HCT116 (cell line): Measurements from ENCODE around the gene FAM180A. TPM values are rescaled to one million over a fixed set of nuclear protein-coding genes. Genes with fewer than 3 reads are reported as not detected.
A peak's percentile ranks its signal among the peaks of the same experiment; 100 is the strongest.

Experiments
- ATAC-seq: fragments of 200-7000 bp; cut with Tn5 transposase; 2 replicates; pipeline ENCODE4 v1.9.1; 2020; ENCODE audit warnings: mild to moderate bottlenecking, moderate library complexity
- BruUV-seq: library from RNA; stranded (reverse); fragments of 400-500 nt; replicated peaks from 2 replicates; lab custom pipeline; 2021; lab: Mats Ljungman, UMichigan
- CTCF ChIA-PET: fragments of 300-600 bp; sonication (Branson Sonifier 250); formaldehyde crosslinking; loops from one replicate; lab custom pipeline; 2021; ENCODE audit warnings: antibody characterized with exemption; lab: Charles Lee
- POLR2A ChIA-PET: fragments of 300-600, 350-600 bp; sonication (Branson Sonifier 250); formaldehyde crosslinking; loops from one replicate; lab custom pipeline; 2021; ENCODE audit warnings: antibody characterized with exemption; lab: Charles Lee
- RAD21 ChIA-PET, 2 experiments: fragments of 300-600 bp; sonication (Branson Sonifier 250); formaldehyde crosslinking; loops; one replicate each; lab custom pipeline; 2023; ENCODE audit warnings: low total read pairs in 2 of 2; ENCODE audit not compliant: uncharacterized antibody in 2 of 2, unreplicated experiment in 2 of 2, low non-redundant PET in 1 of 2; lab: Charles Lee
- DNase-seq: peaks from one replicate; pipeline ENCODE4 v3.0.0-alpha.2; 2010; ENCODE audit warnings: low read depth, low spot score
- H2AFZ ChIP-seq: fragments of 200-600 bp; shearing (Covaris generic), sonication (generic); 2 replicates; pipeline ENCODE4 v1.6.1; 2017; ENCODE audit warnings: low read depth, mixed run types, mixed read lengths, antibody characterized with exemption, low read length; ENCODE audit not compliant: poor library complexity, severe bottlenecking
- H3K27ac ChIP-seq: 2 replicates; pipeline ENCODE4 v1.5.1; 2012; ENCODE audit warnings: low read depth, low read length
- H3K27me3 ChIP-seq: fragments of 200-600 bp; sonication (generic); 2 replicates; pipeline ENCODE4 v1.6.1; 2016; ENCODE audit warnings: mixed run types, low read length, mixed read lengths; ENCODE audit not compliant: insufficient read depth
- H3K36me3 ChIP-seq, 2 experiments: fragments of 200-500 bp in 1 of 2; fragments of 200-600 bp in 1 of 2; sonication (Bioruptor generic) in 1 of 2; sonication (generic) in 1 of 2; 2 replicates each; pipeline versions ENCODE4 v1.5.1 to v1.6.1; 2014 to 2016; ENCODE audit warnings: low read length in 2 of 2, inconsistent platforms in 1 of 2, mixed read lengths in 1 of 2, mixed run types in 1 of 2; ENCODE audit not compliant: insufficient read depth in 2 of 2, control insufficient read depth in 1 of 2
- H3K4me1 ChIP-seq, 2 experiments: fragments of 200-600 bp in 1 of 2; sonication (generic) in 1 of 2; 2 replicates each; pipeline versions ENCODE4 v1.5.1 to v1.6.1; 2012 to 2017; ENCODE audit warnings: low read length in 2 of 2, inconsistent platforms in 1 of 2, mild to moderate bottlenecking in 1 of 2, mixed read lengths in 1 of 2, mixed run types in 1 of 2, moderate library complexity in 1 of 2; ENCODE audit not compliant: insufficient read depth in 2 of 2, control insufficient read depth in 1 of 2
- H3K4me2 ChIP-seq: fragments of 200-600 bp; sonication (generic); 2 replicates; pipeline ENCODE4 v1.6.1; 2017; ENCODE audit warnings: mixed run types, low read length, mixed read lengths
- H3K4me3 ChIP-seq, 2 experiments: fragments of 200-600 bp in 1 of 2; sonication (generic) in 1 of 2; replicated peaks in 1 of 2; 2 replicates each; pipeline ENCODE4 v1.5.1; 2011 to 2016; ENCODE audit warnings: low read length in 2 of 2, control low read depth in 1 of 2, low read depth in 1 of 2, mild to moderate bottlenecking in 1 of 2, mixed read lengths in 1 of 2, mixed run types in 1 of 2
- H3K79me2 ChIP-seq: fragments of 200-600 bp; sonication (generic); 2 replicates; pipeline ENCODE4 v1.6.1; 2017; ENCODE audit warnings: mild to moderate bottlenecking, mixed run types, low read length, moderate library complexity, mixed read lengths; ENCODE audit not compliant: insufficient read depth
- H3K9ac ChIP-seq: fragments of 200-600 bp; sonication (generic); 2 replicates; pipeline ENCODE4 v1.6.1; 2016; ENCODE audit warnings: low read length, mixed read lengths
- H3K9me2 ChIP-seq: fragments of 200-600 bp; sonication (generic), shearing (Covaris generic); 2 replicates; pipeline ENCODE4 v1.6.1; 2017; ENCODE audit warnings: mixed run types, mild to moderate bottlenecking, moderate library complexity; ENCODE audit not compliant: insufficient read depth
- H3K9me3 ChIP-seq, 2 experiments: fragments of 200-500 bp in 1 of 2; fragments of 200-600 bp in 1 of 2; sonication (Bioruptor generic) in 1 of 2; sonication (generic) in 1 of 2; 2 replicates each; pipeline ENCODE4 v1.6.1; 2014 to 2017; ENCODE audit warnings: low read length in 2 of 2, mixed read lengths in 2 of 2, inconsistent platforms in 1 of 2, low read depth in 1 of 2, mild to moderate bottlenecking in 1 of 2, mixed run types in 1 of 2, moderate library complexity in 1 of 2; ENCODE audit not compliant: control insufficient read depth in 1 of 2, insufficient read depth in 1 of 2
- H4K20me1 ChIP-seq: fragments of 200-600 bp; sonication (generic), shearing (Covaris generic); 2 replicates; pipeline ENCODE4 v1.6.1; 2017; ENCODE audit warnings: mixed run types, mild to moderate bottlenecking, moderate library complexity; ENCODE audit not compliant: insufficient read depth
- ATF3 ChIP-seq: IDR thresholded peaks from 2 replicates; pipeline ENCODE4 v1.6.1; 2012
- CBX3 ChIP-seq: IDR thresholded peaks from 2 replicates; pipeline ENCODE4 v1.6.1; 2012; ENCODE audit warnings: low read depth
- CEBPB ChIP-seq: IDR thresholded peaks from 2 replicates; pipeline ENCODE4 v1.6.1; 2012; ENCODE audit warnings: low read depth
- CTCF ChIP-seq, 3 experiments: fragments of 200-600 bp in 1 of 3; sonication (generic) in 1 of 3; IDR thresholded peaks in 2 of 3; conservative IDR thresholded peaks in 1 of 3; 2 replicates each; pipeline ENCODE4 v1.5.1; 2012 to 2017; ENCODE audit warnings: low read depth in 2 of 3, low read length in 2 of 3, antibody characterized with exemption in 1 of 3, borderline replicate concordance in 1 of 3, control low read depth in 1 of 3, mild to moderate bottlenecking in 1 of 3, mixed read lengths in 1 of 3, mixed run types in 1 of 3, moderate library complexity in 1 of 3; ENCODE audit not compliant: insufficient read depth in 1 of 3
- EGR1 ChIP-seq: IDR thresholded peaks from 2 replicates; pipeline ENCODE4 v1.6.1; 2012; ENCODE audit warnings: low read depth
- ELF1 ChIP-seq: IDR thresholded peaks from 2 replicates; pipeline ENCODE4 v1.6.1; 2012; ENCODE audit warnings: low read depth, borderline replicate concordance
- JUND ChIP-seq: IDR thresholded peaks from 2 replicates; pipeline ENCODE4 v1.6.1; 2012
- MAX ChIP-seq: IDR thresholded peaks from 2 replicates; pipeline ENCODE4 v1.6.1; 2012
- POLR2AphosphoS5 ChIP-seq: IDR thresholded peaks from 2 replicates; pipeline ENCODE4 v1.6.1; 2011; ENCODE audit warnings: mild to moderate bottlenecking, low read depth, low read length, moderate library complexity
- SIN3A ChIP-seq: IDR thresholded peaks from 2 replicates; pipeline ENCODE4 v1.6.1; 2012; ENCODE audit warnings: low read depth
- SP1 ChIP-seq: IDR thresholded peaks from 2 replicates; pipeline ENCODE4 v1.6.1; 2012; ENCODE audit warnings: low read depth
- SRF ChIP-seq: IDR thresholded peaks from 2 replicates; pipeline ENCODE4 v1.6.1; 2012; ENCODE audit warnings: low read depth
- YY1 ChIP-seq: IDR thresholded peaks from 2 replicates; pipeline ENCODE4 v1.6.1; 2011; ENCODE audit warnings: low read length, low read depth, moderate library complexity, mild to moderate bottlenecking; ENCODE audit not compliant: insufficient replicate concordance; ENCODE audit errors: extremely low read depth
- ZNF274 ChIP-seq: fragments of 200-500 bp; sonication (Bioruptor generic); IDR thresholded peaks from 2 replicates; pipeline ENCODE4 v1.6.1; 2014; ENCODE audit warnings: mild to moderate bottlenecking, low read depth, low read length, inconsistent platforms
- intact Hi-C: fragments of 100-400 bp; cut with micrococcal nuclease; formaldehyde crosslinking; loops from 2 replicates; pipeline ENCODE4 v1.10.0; 2022
- total RNA-seq: library from RNA; stranded (reverse); gene quantifications from one replicate; pipeline ENCODE4 v1.2.1, GENCODE V29; 2021; ENCODE audit not compliant: unreplicated experiment
- TF ChIP-seq, protein P1 (sequence below): IDR thresholded peaks from 2 replicates; pipeline ENCODE4 v1.6.1; 2012; ENCODE audit warnings: low read depth

The FAM180A gene
- total RNA-seq, 1 experiment from 2014 or later: 0.59 TPM

GRCh38 chr7:135729230-135729629 lies 19.4 kb downstream of the FAM180A start:
- H2AFZ ChIP-seq: no peak overlapping the region
- intact Hi-C loops: no loop called here
- no TSS peak for BruUV-seq
- ChIA-PET RAD21 (no interaction called here), POLR2A (no interaction called here), CTCF (no interaction called here)
- peaks cover 0 to 8% of the 10 kb centered on the region in 2 experiments; a peak in 1 of 4 replicates for H3K4me1 ChIP-seq
- no peak for ATAC-seq
- H3K9me2 ChIP-seq: no peaks in the 10 kb centered on the region
- TF ChIP-seq, protein P1, sequence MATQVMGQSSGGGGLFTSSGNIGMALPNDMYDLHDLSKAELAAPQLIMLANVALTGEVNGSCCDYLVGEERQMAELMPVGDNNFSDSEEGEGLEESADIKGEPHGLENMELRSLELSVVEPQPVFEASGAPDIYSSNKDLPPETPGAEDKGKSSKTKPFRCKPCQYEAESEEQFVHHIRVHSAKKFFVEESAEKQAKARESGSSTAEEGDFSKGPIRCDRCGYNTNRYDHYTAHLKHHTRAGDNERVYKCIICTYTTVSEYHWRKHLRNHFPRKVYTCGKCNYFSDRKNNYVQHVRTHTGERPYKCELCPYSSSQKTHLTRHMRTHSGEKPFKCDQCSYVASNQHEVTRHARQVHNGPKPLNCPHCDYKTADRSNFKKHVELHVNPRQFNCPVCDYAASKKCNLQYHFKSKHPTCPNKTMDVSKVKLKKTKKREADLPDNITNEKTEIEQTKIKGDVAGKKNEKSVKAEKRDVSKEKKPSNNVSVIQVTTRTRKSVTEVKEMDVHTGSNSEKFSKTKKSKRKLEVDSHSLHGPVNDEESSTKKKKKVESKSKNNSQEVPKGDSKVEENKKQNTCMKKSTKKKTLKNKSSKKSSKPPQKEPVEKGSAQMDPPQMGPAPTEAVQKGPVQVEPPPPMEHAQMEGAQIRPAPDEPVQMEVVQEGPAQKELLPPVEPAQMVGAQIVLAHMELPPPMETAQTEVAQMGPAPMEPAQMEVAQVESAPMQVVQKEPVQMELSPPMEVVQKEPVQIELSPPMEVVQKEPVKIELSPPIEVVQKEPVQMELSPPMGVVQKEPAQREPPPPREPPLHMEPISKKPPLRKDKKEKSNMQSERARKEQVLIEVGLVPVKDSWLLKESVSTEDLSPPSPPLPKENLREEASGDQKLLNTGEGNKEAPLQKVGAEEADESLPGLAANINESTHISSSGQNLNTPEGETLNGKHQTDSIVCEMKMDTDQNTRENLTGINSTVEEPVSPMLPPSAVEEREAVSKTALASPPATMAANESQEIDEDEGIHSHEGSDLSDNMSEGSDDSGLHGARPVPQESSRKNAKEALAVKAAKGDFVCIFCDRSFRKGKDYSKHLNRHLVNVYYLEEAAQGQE: no peak
- no peak for TF ChIP-seq JUND
- TF ChIP-seq SRF: no peak
- TF ChIP-seq CEBPB: no peak
- no peak overlapping the region for H3K9ac ChIP-seq
- H3K79me2 ChIP-seq: no peaks in the 10 kb centered on the region
- no peaks in the 10 kb centered on the region for H4K20me1 ChIP-seq
- no peaks in the 10 kb centered on the region for H3K9me3 ChIP-seq
- no peaks in the 10 kb centered on the region for H3K27me3 ChIP-seq
- no peak for DNase-seq
- no peak overlapping the region for H3K27ac ChIP-seq
- H3K4me2 ChIP-seq: no peak overlapping the region
- no peak overlapping the region for H3K4me3 ChIP-seq
- no peaks in the 10 kb centered on the region for H3K36me3 ChIP-seq

DNA sequence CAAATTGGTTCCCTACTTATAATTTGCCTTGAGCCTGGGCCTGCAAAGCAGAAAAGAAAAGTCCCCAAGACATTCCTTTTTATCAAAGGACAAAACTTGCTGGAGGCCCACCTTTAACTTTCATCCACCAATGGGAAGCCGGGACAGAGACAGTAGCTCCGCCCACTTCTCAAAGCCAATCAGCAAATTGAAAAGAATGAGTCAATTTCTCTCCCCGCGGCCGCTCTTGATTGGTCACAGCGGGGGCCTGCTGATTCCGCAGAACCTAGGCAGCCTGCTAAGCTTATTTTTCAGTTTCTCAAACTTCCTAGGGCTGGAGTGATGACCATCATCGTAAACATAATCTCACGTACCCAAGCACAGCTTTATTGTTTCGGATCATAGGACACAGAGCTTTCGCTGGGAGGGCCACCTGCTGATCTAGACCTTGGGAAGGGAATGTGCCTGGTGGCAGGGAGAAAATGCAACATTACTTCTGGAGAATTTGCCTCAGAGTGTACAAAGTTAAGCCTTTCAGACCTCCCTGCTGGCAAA lies 20.4 kb downstream of the FAM180A start, which contains the start of gene SLC13A4:
Gene SLC13A4 (minus strand): TSS at position 51 of the 534 bp plus-strand sequence. CDS start 690 bp downstream, outside the sequence.
- BruUV-seq: no TSS peak
- POLR2A ChIA-PET: interaction anchor here (2.0 kb wide), 1 partner anchor 17 kb away, joined by 7 read pairs; no protein-coding TSS in a partner anchor
- CTCF ChIA-PET: interaction anchor here (1.1 kb wide), 1 partner anchor 17 kb away, joined by 4 read pairs; no protein-coding TSS in a partner anchor
- H3K27ac ChIP-seq: no peak within 1 kb of the TSS
- peak within 1 kb of the TSS; percentile 48 for H2AFZ ChIP-seq
- H3K36me3 ChIP-seq: no peaks in the 10 kb centered on the region
- DNase-seq (no peak), ATAC-seq (peak; percentile 82)
- H3K79me2 ChIP-seq: no peaks in the 10 kb centered on the region
- no peaks in the 10 kb centered on the region for H4K20me1 ChIP-seq
- no peak within 1 kb of the TSS for H3K4me2 ChIP-seq
- intact Hi-C loops: no loop called here
- no peak within 1 kb of the TSS for H3K4me3 ChIP-seq
- no peak within 1 kb of the TSS for H3K9ac ChIP-seq
- peaks cover 0 to 8% of the 10 kb centered on the region in 2 experiments; a peak in 1 of 4 replicates for H3K4me1 ChIP-seq
- no peaks in the 10 kb centered on the region for H3K27me3 ChIP-seq
- no peaks in the 10 kb centered on the region for H3K9me2 ChIP-seq
- H3K9me3 ChIP-seq: no peaks in the 10 kb centered on the region
- RAD21 ChIA-PET: interaction anchor here in 1 of 2 experiments (0.6 kb wide), 1 partner anchor 13 kb away, joined by 3 read pairs; no protein-coding TSS in a partner anchor
- TF ChIP-seq CTCF (IDR thresholded peaks at IDR 0.05 in 2 of 3, conservative IDR thresholded peaks at IDR 0.05 in 1 of 3; ENCODE audit: borderline replicate concordance in 1 of 3, insufficient read depth in 1 of 3, low read depth in 2 of 3, low read length in 2 of 3): no peak
- no peak for TF ChIP-seq YY1
- TF ChIP-seq ATF3: no peak
- TF ChIP-seq ZNF274: no peak
- TF ChIP-seq SP1: no peak
- no peak for TF ChIP-seq POLR2AphosphoS5
- TF ChIP-seq CEBPB: no peak
- no peak for TF ChIP-seq MAX
- TF ChIP-seq CBX3: no peak
- TF ChIP-seq ELF1: no peak
- no peak for TF ChIP-seq EGR1
- TF ChIP-seq SIN3A: no peak
